ENCODE data around the gene STING1. TPM values are rescaled to one million over a fixed set of nuclear protein-coding genes. Genes with fewer than 3 reads are reported as not detected.

The STING1 gene
- total RNA-seq, 1 experiment from 2014 or later = 0.48 TPM

DNA sequence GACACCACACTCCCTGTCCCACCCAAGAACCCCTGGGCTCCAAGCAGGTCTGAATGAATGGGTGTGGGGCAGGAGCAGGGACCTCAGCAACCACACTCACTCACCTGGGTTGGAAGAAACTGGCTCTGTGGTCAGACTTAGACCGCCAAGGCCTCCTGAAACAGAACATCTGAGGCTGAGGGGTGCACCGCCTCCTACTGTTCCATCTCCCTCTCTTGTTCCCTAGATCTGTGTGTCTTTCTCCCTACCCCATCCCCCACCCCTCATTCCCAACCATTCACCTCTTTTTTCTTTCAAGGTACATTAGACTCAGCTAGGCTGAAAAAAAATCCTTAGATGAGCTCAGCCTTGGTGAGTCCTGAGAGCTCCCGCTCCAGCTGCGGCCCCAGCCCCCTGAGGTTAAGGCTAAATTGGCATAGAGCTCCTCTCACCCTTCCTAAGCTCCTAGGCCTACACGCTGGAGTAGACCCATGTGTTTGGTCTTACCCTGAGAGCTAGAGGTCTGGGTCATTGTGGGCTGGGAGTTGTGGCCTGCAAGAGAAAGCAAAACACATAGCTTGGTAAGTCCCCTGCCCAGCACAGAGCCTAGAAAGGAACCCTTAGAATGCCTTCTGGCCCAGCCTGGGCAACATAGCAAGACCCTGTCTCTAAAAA is 24.8 kb downstream of the STING1 start:
- H2BK20ac ChIP-seq (ENCODE audit: low read depth, low read length, poor library complexity, severe bottlenecking) = no peak overlapping the region
- no peak overlapping the region for H2AFZ ChIP-seq (ENCODE audit: low read length)
- no peak overlapping the region for H4K8ac ChIP-seq (replicated peaks; ENCODE audit: insufficient read length, low read depth, low read length)
- no peak overlapping the region for H3T11ph ChIP-seq (ENCODE audit: low read length)
- no peak overlapping the region for H3K23ac ChIP-seq (ENCODE audit: insufficient read length, low read depth, low read length)
- H3K27me3 ChIP-seq (ENCODE audit: insufficient read depth, low read length) = no peaks in the 10 kb centered on the region
- H4K20me1 ChIP-seq (ENCODE audit: control insufficient read depth, insufficient read depth, insufficient read length) = no peaks in the 10 kb centered on the region
- Mint-ChIP-seq H3K9me3 (no peaks in the 10 kb centered on the region; a peak in 1 of 5 replicates), H3K27ac (no peak overlapping the region; a peak in 1 of 7 replicates), H3K36me3 (ENCODE audit: insufficient read depth in 1 of 3, low read depth in 3 of 3) (no peaks in the 10 kb centered on the region), H3K27me3 (ENCODE audit: low read depth) (no peaks in the 10 kb centered on the region; the same call in 1 of the 2 replicates), H3K4me1 (peaks cover 26 to 28% of the 10 kb centered on the region in 2 experiments), H3K4me3 (no peak overlapping the region)
- H3K4me1 ChIP-seq (ENCODE audit: insufficient read depth, low read length) = peaks cover 18% of the 10 kb centered on the region; the same call in 1 of the 2 replicates
- H2AK5ac ChIP-seq (ENCODE audit: insufficient read length, low read length) = no peak overlapping the region
- no peak overlapping the region for H2BK15ac ChIP-seq (ENCODE audit: low read depth, low read length)
- no peak overlapping the region for H3K18ac ChIP-seq (ENCODE audit: insufficient read length, low read depth, low read length)
- H3K79me2 ChIP-seq (ENCODE audit: insufficient read depth, low read length) = no peaks in the 10 kb centered on the region
- no peak overlapping the region for H3K14ac ChIP-seq (ENCODE audit: insufficient read depth, low read length)
- H3K9me3 ChIP-seq (ENCODE audit: control insufficient read depth, low read depth, low read length) = no peaks in the 10 kb centered on the region
- no peak overlapping the region for H4K91ac ChIP-seq (ENCODE audit: insufficient read length, low read depth, low read length)
- H4K5ac ChIP-seq (ENCODE audit: insufficient read length, low read depth, low read length) = no peak overlapping the region
- WGBS (ENCODE audit: extremely low coverage, insufficient read length, low lambda C conversion rate) = no CpG with 5 or more reads among the region's 5 CpGs
- H3K23me2 ChIP-seq (ENCODE audit: insufficient read length, low read depth, low read length, poor library complexity, severe bottlenecking) = no peaks in the 10 kb centered on the region
- no peak overlapping the region for H2BK5ac ChIP-seq (ENCODE audit: insufficient read length, low read length)
- no peak overlapping the region for H3K56ac ChIP-seq (ENCODE audit: insufficient read length, low read depth, low read length)
- no peak for DNase-seq
- H2BK12ac ChIP-seq (ENCODE audit: insufficient read length, low read depth, low read length) = no peak overlapping the region
- H3K79me1 ChIP-seq (ENCODE audit: insufficient read depth, low read depth, low read length, poor library complexity, severe bottlenecking) = no peaks in the 10 kb centered on the region
- H3K9ac ChIP-seq (ENCODE audit: extremely low read depth, insufficient read length, low read length) = no peak overlapping the region
- H2BK120ac ChIP-seq (ENCODE audit: low read depth, low read length, poor library complexity, severe bottlenecking) = no peak overlapping the region
- no peak for TF ChIP-seq CTCF (conservative IDR thresholded peaks at IDR 0.05)
- no peak overlapping the region for H3K4ac ChIP-seq (ENCODE audit: low read depth, low read length)
- H3K27ac ChIP-seq (ENCODE audit: insufficient read length, low read depth, low read length) = no peak overlapping the region
- H3K4me2 ChIP-seq (ENCODE audit: insufficient read depth, insufficient read length, low read length) = no peak overlapping the region

All from H9 (cell line).